ENCODE measurements around the gene KIF6.

Gene KIF6

DNA sequence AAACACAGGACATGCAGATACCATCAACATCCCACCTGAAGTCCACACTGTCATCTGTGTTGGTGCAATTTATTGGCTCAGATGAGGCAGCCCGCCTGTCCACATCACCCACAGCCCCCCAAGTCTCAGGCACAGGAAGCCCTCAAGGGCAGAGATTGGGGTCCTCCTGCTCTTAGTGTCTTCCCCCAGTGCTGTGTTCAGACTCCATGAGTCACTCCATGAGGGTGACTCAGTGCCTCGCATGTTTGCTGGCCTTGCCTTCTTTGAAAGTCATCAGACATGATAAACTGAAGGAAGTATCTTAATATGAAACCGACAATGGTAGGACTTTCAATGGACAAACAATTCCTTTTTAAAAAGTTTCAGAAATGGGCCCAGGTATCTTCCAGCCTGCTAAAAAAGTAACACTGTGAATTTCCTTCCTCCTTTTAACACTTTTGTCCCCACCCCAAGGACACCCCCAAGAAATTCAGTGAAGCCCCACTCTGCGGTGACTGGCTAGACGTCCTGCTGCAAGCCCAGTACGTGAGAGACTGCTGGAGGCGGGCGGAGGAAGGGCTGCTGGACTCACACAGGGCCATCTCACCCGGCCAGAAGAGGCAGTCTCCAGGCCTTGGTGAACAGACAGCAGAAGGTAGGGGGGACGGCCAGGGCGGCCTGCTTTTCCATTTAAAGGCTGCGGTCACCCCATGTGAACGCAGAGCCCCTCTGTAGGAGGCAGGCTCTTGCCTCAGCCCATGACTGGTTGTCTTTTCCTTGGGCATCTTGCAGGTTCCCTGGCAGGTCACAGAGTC is 359.7 kb downstream of the KIF6 start:
- H3K4me3 ChIP-seq (ENCODE audit: low read depth, low read length) = no peak overlapping the region
- TF ChIP-seq, protein P1, sequence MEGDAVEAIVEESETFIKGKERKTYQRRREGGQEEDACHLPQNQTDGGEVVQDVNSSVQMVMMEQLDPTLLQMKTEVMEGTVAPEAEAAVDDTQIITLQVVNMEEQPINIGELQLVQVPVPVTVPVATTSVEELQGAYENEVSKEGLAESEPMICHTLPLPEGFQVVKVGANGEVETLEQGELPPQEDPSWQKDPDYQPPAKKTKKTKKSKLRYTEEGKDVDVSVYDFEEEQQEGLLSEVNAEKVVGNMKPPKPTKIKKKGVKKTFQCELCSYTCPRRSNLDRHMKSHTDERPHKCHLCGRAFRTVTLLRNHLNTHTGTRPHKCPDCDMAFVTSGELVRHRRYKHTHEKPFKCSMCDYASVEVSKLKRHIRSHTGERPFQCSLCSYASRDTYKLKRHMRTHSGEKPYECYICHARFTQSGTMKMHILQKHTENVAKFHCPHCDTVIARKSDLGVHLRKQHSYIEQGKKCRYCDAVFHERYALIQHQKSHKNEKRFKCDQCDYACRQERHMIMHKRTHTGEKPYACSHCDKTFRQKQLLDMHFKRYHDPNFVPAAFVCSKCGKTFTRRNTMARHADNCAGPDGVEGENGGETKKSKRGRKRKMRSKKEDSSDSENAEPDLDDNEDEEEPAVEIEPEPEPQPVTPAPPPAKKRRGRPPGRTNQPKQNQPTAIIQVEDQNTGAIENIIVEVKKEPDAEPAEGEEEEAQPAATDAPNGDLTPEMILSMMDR (IDR thresholded peaks at IDR 0.05; ENCODE audit: low read depth, low read length) = no peak

DNA sequence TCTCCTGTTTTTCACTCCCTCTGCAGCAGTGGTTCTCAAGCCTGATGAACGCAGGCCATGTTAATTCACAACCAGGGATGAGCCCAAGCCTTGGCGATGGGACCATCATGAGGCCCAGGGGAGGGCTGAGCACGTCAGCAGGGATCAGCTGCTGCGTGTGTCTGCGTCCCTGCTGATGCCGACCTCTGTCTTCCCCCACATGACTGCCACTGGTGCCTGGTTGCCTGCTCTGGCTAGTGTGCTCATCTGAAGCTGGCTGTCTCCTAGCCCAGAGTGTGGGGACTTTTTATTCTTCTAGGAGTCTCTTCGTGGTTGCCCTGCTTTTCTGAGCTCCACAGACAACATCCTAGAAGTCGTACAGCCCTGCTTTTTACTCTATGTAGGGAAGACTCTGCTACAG is 361.9 kb downstream of the KIF6 start:
- H3K4me3 ChIP-seq (ENCODE audit: low read depth, low read length) = no peak overlapping the region
- TF ChIP-seq, protein P1 (IDR thresholded peaks at IDR 0.05; ENCODE audit: low read depth, low read length) = no peak

DNA sequence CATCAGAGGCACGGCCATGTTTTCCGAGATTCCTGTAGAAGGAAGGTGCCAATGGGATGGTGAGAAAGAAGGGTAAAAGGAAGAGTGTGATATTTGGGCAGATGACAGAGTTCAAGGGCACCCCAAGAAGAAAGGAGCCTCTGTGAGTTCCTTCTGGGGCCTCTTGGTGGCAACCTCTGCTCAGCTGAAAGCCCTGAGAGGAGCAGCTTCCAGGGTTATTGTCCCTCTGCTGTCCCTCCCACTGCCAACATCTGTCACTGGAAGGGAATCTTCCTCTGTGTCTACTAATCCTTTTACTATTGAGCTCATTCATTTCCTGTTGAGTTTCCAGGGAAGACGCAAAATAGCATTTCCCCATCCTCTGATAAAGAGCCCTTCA is 362.7 kb downstream of the KIF6 start:
- H3K4me3 ChIP-seq (ENCODE audit: low read depth, low read length) = no peak overlapping the region
- TF ChIP-seq, protein P1 (IDR thresholded peaks at IDR 0.05; ENCODE audit: low read depth, low read length) = no peak

DNA sequence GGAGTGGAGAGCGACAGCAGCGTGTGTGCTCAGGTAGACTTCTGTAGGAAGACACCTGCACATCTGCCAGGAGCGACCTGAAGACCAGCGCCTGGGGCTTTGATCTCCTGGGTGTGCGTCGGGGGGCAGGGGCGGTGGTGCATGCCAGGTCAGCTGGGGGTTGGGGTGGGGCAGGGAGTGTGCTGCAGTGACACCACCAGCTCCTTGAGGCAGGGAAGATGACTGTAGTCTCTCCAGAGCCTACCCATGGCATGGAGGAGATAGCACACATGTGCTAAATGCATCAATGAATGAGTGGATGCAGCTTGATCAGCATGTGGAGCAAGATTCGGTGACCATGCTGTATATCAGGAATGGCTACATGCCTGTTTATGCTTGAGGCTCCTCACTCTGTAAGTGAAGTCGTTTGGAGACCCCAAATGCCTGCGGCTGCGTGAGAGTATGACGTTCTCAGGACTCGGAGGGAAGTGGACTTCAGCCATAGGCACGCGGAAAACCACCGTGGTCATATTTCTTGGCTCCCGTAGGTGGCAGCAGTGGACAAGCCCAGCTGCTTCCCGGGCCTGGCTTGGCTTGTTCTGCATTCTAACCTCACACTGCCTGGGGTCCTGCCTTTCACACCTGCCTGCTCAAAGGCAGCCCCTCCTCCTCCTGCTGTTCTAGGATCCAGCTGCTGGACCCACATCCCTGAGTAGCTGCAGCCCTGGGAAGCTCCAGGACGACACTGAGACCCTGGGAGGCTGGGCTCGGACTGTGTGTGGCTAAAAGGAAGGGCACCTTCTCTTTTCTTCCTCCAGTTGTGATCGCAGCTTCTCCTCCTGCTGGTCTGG is 363.3 kb downstream of the KIF6 start:
- no peak overlapping the region for H3K4me3 ChIP-seq (ENCODE audit: low read depth, low read length)
- TF ChIP-seq, protein P1 (IDR thresholded peaks at IDR 0.05; ENCODE audit: low read depth, low read length) = peak; percentile 59

DNA sequence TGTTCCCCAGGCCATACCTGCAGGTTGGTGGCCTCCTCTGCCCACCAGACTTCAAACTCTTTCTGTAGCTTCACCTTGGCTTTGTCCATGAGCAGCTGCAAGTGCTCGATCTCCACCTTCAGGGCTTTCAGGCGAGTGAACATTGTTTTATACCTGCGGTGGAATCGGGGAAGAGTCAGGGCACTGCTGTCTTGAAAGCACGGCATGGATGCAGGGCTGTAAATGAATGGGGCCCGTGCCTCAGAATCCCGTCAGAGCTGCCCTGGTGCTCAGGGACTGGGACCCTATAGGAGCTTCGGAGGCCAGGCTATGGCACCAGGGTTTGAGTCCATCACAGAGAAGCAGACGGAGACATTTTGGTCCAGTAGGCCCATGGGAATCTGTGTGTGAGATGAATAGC is 364.8 kb downstream of the KIF6 start:
- H3K4me3 ChIP-seq (ENCODE audit: low read depth, low read length) = no peak overlapping the region
- TF ChIP-seq, protein P1 (IDR thresholded peaks at IDR 0.05; ENCODE audit: low read depth, low read length) = no peak

DNA sequence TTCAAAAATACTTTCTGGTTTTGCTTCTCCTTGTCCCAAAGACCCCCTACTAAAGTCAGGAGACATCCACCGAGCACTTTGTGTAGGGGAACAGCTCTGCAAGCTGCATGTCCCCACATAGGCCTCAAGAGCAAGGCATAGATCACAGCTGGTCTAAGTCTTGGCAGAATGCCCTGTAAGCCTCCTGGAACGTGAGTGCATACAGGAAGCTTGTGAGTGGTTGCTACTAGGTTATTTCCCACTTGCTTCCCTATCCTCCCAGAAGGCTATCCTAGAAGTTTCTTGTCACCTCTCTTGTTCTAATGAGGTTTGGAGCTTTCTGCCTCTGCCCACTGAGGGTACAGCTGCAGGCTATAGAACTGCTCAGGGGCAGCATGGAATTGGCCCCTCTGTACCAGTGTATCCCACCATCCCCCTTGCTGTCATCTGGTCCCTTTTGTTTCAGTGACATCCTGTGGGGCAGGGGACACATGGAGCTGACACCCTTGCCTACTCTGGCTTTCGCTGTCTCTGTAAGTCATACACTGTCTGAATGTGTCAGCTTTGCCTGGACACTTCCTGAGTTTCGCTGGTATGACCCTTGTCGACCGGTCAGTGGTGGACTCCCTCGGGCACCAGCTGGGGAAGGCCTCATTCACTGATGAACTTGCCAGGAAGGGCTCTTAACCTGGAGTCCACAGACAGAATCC is 367.1 kb downstream of the KIF6 start:
- TF ChIP-seq, protein P1 (IDR thresholded peaks at IDR 0.05; ENCODE audit: low read depth, low read length) = no peak

More for the DNA sequence above, 367.1 kb downstream of the KIF6 start:
- no peak overlapping the region for H3K4me3 ChIP-seq (ENCODE audit: low read depth, low read length)

All from WI38 (cell line).